IMR-90 (cell line): Measurements from ENCODE around the gene CTNNAL1. TPM values are rescaled to one million over a fixed set of nuclear protein-coding genes. Genes with fewer than 3 reads are reported as not detected.

ENCODE experiments used
- ATAC-seq: fragments of 200-7000 bp; cut with Tn5 transposase; 2 replicates; pipeline ENCODE4 v1.9.1; 2020; ENCODE audit warnings: low read depth, mild to moderate bottlenecking, moderate library complexity
- BruUV-seq: library from RNA; stranded (reverse); fragments of 400-500 nt; replicated peaks from 2 replicates; lab custom pipeline; 2021; lab: Mats Ljungman, UMichigan
- CTCF ChIA-PET: fragments of 300-600 bp; formaldehyde crosslinking; extraction: SDS; loops from one replicate; lab custom pipeline; 2021; ENCODE audit warnings: antibody characterized with exemption; lab: Yijun Ruan, JAX
- POLR2A ChIA-PET: fragments of 300-600 bp; sonication (Branson Sonifier 250); formaldehyde crosslinking; loops from one replicate; lab custom pipeline; 2022; ENCODE audit warnings: antibody characterized with exemption; ENCODE audit not compliant: unreplicated experiment; lab: Charles Lee
- DNase-seq: peaks from one replicate; pipeline ENCODE4 v3.0.0; 2013
- H2AFZ ChIP-seq: replicated peaks from 2 replicates; pipeline ENCODE3; 2013; ENCODE audit warnings: low read length, mild to moderate bottlenecking; ENCODE audit not compliant: poor library complexity
- H2AK5ac ChIP-seq: 2 replicates; pipeline ENCODE4 v1.6.1; 2013; ENCODE audit warnings: low read depth, low read length, inconsistent platforms
- H2AK9ac ChIP-seq: replicated peaks from 2 replicates; pipeline ENCODE3; 2013; ENCODE audit warnings: mild to moderate bottlenecking, low read depth, low read length, moderate library complexity; ENCODE audit not compliant: poor library complexity
- H2BK120ac ChIP-seq: 2 replicates; pipeline ENCODE4 v1.6.1; 2013; ENCODE audit warnings: low read depth, low read length, inconsistent platforms
- H2BK15ac ChIP-seq: 3 replicates; pipeline ENCODE4 v1.6.1; 2013; ENCODE audit warnings: low read depth, low read length, inconsistent platforms
- H2BK20ac ChIP-seq: 2 replicates; pipeline ENCODE4 v1.6.1; 2013; ENCODE audit warnings: low read depth, mild to moderate bottlenecking, inconsistent platforms, low read length, moderate library complexity
- H2BK5ac ChIP-seq: 2 replicates; pipeline ENCODE4 v1.6.1; 2013; ENCODE audit warnings: mild to moderate bottlenecking, low read depth, low read length, inconsistent platforms; ENCODE audit not compliant: poor library complexity, severe bottlenecking
- H3K14ac ChIP-seq: replicated peaks from 2 replicates; pipeline ENCODE4 v1.6.1; 2013; ENCODE audit warnings: low read depth, low read length, inconsistent platforms
- H3K18ac ChIP-seq: 2 replicates; pipeline ENCODE4 v1.6.1; 2013; ENCODE audit warnings: low read depth, low read length, control low read depth
- H3K23ac ChIP-seq: 2 replicates; pipeline ENCODE4 v1.6.1; 2013; ENCODE audit warnings: low read depth, low read length, inconsistent platforms
- H3K27ac ChIP-seq: 2 replicates; pipeline ENCODE4 v1.5.1; 2013; ENCODE audit warnings: mild to moderate bottlenecking, control low read depth, low read length; ENCODE audit not compliant: insufficient read depth
- H3K27me3 ChIP-seq: 2 replicates; pipeline ENCODE4 v1.6.1; 2013; ENCODE audit warnings: low read length; ENCODE audit not compliant: control insufficient read depth, insufficient read depth
- H3K36me3 ChIP-seq: 2 replicates; pipeline ENCODE4 v1.6.1; 2013; ENCODE audit warnings: low read length, mixed read lengths; ENCODE audit not compliant: control insufficient read depth, insufficient read depth
- H3K4ac ChIP-seq: 2 replicates; pipeline ENCODE4 v1.6.1; 2013; ENCODE audit warnings: low read depth, low read length, inconsistent platforms
- H3K4me1 ChIP-seq: 2 replicates; pipeline ENCODE4 v1.6.1; 2013; ENCODE audit warnings: low read length, mixed read lengths; ENCODE audit not compliant: control insufficient read depth, insufficient read depth
- H3K4me2 ChIP-seq: 2 replicates; pipeline ENCODE4 v1.6.1; 2013; ENCODE audit warnings: low read depth, mild to moderate bottlenecking, control low read depth, low read length, moderate library complexity
- H3K4me3 ChIP-seq: 2 replicates; pipeline ENCODE4 v1.5.1; 2013; ENCODE audit warnings: low read depth, mild to moderate bottlenecking, control low read depth, low read length, moderate library complexity; ENCODE audit not compliant: insufficient read depth
- H3K56ac ChIP-seq: 2 replicates; pipeline ENCODE4 v1.6.1; 2013; ENCODE audit warnings: low read length, inconsistent platforms; ENCODE audit not compliant: insufficient read depth; ENCODE audit errors: extremely low read depth
- H3K79me1 ChIP-seq, 2 experiments: 2 replicates each; pipeline ENCODE4 v1.6.1; 2013; ENCODE audit warnings: low read length in 2 of 2, inconsistent platforms in 1 of 2, low read depth in 1 of 2
- H3K9ac ChIP-seq: 2 replicates; pipeline ENCODE4 v1.6.1; 2013; ENCODE audit warnings: low read depth, low read length, control low read depth
- H3K9me1 ChIP-seq: 2 replicates; pipeline ENCODE4 v1.6.1; 2013; ENCODE audit warnings: low read length, inconsistent platforms; ENCODE audit not compliant: insufficient read depth
- H3K9me3 ChIP-seq: 2 replicates; pipeline ENCODE4 v1.6.1; 2013; ENCODE audit warnings: low read length; ENCODE audit not compliant: control insufficient read depth, insufficient read depth
- H4K20me1 ChIP-seq: 2 replicates; pipeline ENCODE4 v1.6.1; 2013; ENCODE audit warnings: low read length, inconsistent platforms; ENCODE audit not compliant: insufficient read depth
- H4K5ac ChIP-seq: 2 replicates; pipeline ENCODE4 v1.6.1; 2013; ENCODE audit warnings: mild to moderate bottlenecking, low read depth, low read length, control low read depth
- H4K8ac ChIP-seq, 2 experiments: 2 replicates each; pipeline ENCODE4 v1.6.1; 2013; ENCODE audit warnings: low read depth in 2 of 2, low read length in 2 of 2, control low read depth in 1 of 2, inconsistent platforms in 1 of 2
- H4K91ac ChIP-seq: 2 replicates; pipeline ENCODE4 v1.6.1; 2013; ENCODE audit warnings: low read depth, low read length, inconsistent platforms; ENCODE audit not compliant: insufficient read depth
- BHLHE40 ChIP-seq: fragments of 150-350 bp; IDR thresholded peaks from 2 replicates; pipeline ENCODE4 v1.6.1; 2016; ENCODE audit warnings: mild to moderate bottlenecking, low read depth, low read length
- CEBPB ChIP-seq: IDR thresholded peaks from 2 replicates; pipeline ENCODE4 v1.6.1; 2012; ENCODE audit warnings: low read depth, low read length, improper control_type of control experiment
- CHD1 ChIP-seq: IDR thresholded peaks from 2 replicates; pipeline ENCODE4 v1.6.1; 2012; ENCODE audit warnings: low read depth, low read length, improper control_type of control experiment
- FOS ChIP-seq: fragments of 150-350 bp; IDR thresholded peaks from 2 replicates; pipeline ENCODE4 v1.6.1; 2016; ENCODE audit warnings: low read depth, low read length
- MAFK ChIP-seq: IDR thresholded peaks from 2 replicates; pipeline ENCODE4 v1.6.1; 2012; ENCODE audit warnings: low read depth, low read length, improper control_type of control experiment
- MAZ ChIP-seq: IDR thresholded peaks from 2 replicates; pipeline ENCODE4 v1.6.1; 2012; ENCODE audit warnings: low read depth, mild to moderate bottlenecking, low read length, improper control_type of control experiment, moderate library complexity, borderline replicate concordance
- MXI1 ChIP-seq: IDR thresholded peaks from 2 replicates; pipeline ENCODE4 v1.6.1; 2012; ENCODE audit warnings: low read depth, mild to moderate bottlenecking, low read length, moderate library complexity, borderline replicate concordance
- NFE2L2 ChIP-seq: fragments of 150-350 bp; IDR thresholded peaks from 2 replicates; pipeline ENCODE4 v1.6.1; 2016; ENCODE audit warnings: low read depth, mild to moderate bottlenecking, low read length
- POLR2A ChIP-seq: IDR thresholded peaks from 2 replicates; pipeline ENCODE4 v1.6.1; 2012; ENCODE audit warnings: mild to moderate bottlenecking, low read depth, low read length
- RAD21 ChIP-seq: IDR thresholded peaks from 2 replicates; pipeline ENCODE4 v1.6.1; 2012; ENCODE audit warnings: low read length, improper control_type of control experiment
- RCOR1 ChIP-seq: IDR thresholded peaks from 2 replicates; pipeline ENCODE4 v1.6.1; 2012; ENCODE audit warnings: mild to moderate bottlenecking, low read length, improper control_type of control experiment; ENCODE audit not compliant: insufficient replicate concordance
- RFX5 ChIP-seq: IDR thresholded peaks from 2 replicates; pipeline ENCODE4 v1.8.0; 2012; ENCODE audit warnings: low read depth, mild to moderate bottlenecking, low read length, moderate library complexity
- SMC3 ChIP-seq: fragments of 150-350 bp; IDR thresholded peaks from 2 replicates; pipeline ENCODE4 v1.6.1; 2016; ENCODE audit warnings: low read depth, mild to moderate bottlenecking, antibody characterized with exemption, low read length, moderate library complexity
- WGBS, 2 experiments: methylation state at CpG; one replicate each; pipeline versions ENCODE4 v1.1.5 to v1.1.7; 2013; ENCODE audit warnings: missing lambda C conversion rate in 2 of 2; ENCODE audit not compliant: insufficient read length in 1 of 2; ENCODE audit errors: extremely low coverage in 2 of 2; 5-methylcytosine and 5-hydroxymethylcytosine counted together
- dilution Hi-C: fragments of 300-500 bp; cut with HindIII; formaldehyde crosslinking; loops from one replicate; pipeline ENCODE4 v1.14.3; 2018; ENCODE audit warnings: low sequenced_read_pairs; ENCODE audit not compliant: unreplicated experiment
- in situ Hi-C: fragments of 300-500 bp; cut with MboI; formaldehyde crosslinking; loops from 3 replicates; pipeline ENCODE4 v1.14.3; 2019; ENCODE audit warnings: low sequenced_read_pairs, inconsistent platforms, mixed read lengths
- intact Hi-C: fragments of 100-400 bp; cut with micrococcal nuclease; formaldehyde crosslinking; loops from 2 replicates; pipeline ENCODE4 v1.10.0; 2022
- polyA plus RNA-seq, 3 experiments: library from polyadenylated mRNA; depleted of rRNA; stranded (reverse); fragments of >200 nt; gene quantifications; 2 replicates each; pipeline ENCODE4 v1.2.3, GENCODE V29; 2012; ENCODE audit warnings: low replicate concordance in 1 of 3
- total RNA-seq: library from RNA; depleted of rRNA; stranded (reverse); fragments of >200 nt; gene quantifications from 2 replicates; pipeline ENCODE4 v1.2.3, GENCODE V29; 2012
- TF ChIP-seq, protein P1 (sequence below): fragments of 150-350 bp; IDR thresholded peaks from 2 replicates; pipeline ENCODE4 v1.6.1; 2017; ENCODE audit warnings: mild to moderate bottlenecking, antibody characterized with exemption, low read length, low read depth
- TF ChIP-seq, protein P2 (sequence below): fragments of 150-350 bp; IDR thresholded peaks from 2 replicates; pipeline ENCODE4 v1.6.1; 2016; ENCODE audit warnings: low read depth, mild to moderate bottlenecking, low read length, moderate library complexity, borderline replicate concordance
- TF ChIP-seq, protein P3 (sequence below): conservative IDR thresholded peaks from 2 replicates; pipeline ENCODE4 v1.5.1; 2012; ENCODE audit warnings: mild to moderate bottlenecking, low read depth, low read length, improper control_type of control experiment

CTNNAL1 gene
- total and polyA plus RNA-seq, 2 of the 4 experiments (the other 2 are of a cell fraction) = 72.3 to 131 TPM

DNA sequence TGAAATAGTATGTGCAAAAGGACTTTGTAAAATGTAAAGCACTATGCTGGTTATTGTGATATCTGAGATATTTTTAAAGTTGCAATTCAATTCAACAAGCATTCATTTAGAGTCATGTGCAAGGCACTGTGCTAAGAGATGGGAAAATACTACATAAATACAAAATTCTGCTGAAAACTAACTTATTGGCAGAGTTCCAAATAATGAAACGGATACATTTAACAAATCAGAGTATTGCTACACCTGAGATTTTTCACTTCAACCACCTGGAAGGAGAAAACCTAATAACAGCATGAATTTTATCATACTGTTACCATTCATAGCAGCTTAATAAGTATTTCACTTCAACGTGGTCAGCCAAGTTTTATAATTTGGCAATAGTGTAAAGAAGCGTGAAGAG is 6.1 kb upstream of the CTNNAL1 start:
- Histone ChIP-seq H2AK9ac (no peak overlapping the region), H3K4me1 (peaks cover 8% of the 10 kb centered on the region), H4K91ac (no peak overlapping the region), H3K27ac (no peak overlapping the region), H2BK5ac (no peak overlapping the region), H3K56ac (no peak overlapping the region), H2AK5ac (no peak overlapping the region), H3K4ac (no peak overlapping the region), H3K9me1 (peaks cover 8% of the 10 kb centered on the region), H3K9me3 (no peaks in the 10 kb centered on the region), H2BK120ac (no peak overlapping the region), H4K8ac (no peak overlapping the region), H3K27me3 (no peaks in the 10 kb centered on the region), H2AFZ (no peak overlapping the region), H3K18ac (no peak overlapping the region), H2BK15ac (no peak overlapping the region), H4K5ac (no peak overlapping the region), H3K4me3 (no peak overlapping the region), H3K36me3 (peaks cover 6% of the 10 kb centered on the region), H3K23ac (no peak overlapping the region), H3K9ac (no peak overlapping the region), H2BK20ac (no peak overlapping the region), H3K14ac (no peak overlapping the region), H3K4me2 (no peak overlapping the region), H3K79me1 (peaks cover 21 to 37% of the 10 kb centered on the region in 2 experiments), H4K20me1 (peaks cover 2% of the 10 kb centered on the region; the same call in 1 of the 2 replicates)
- POLR2A ChIA-PET = no interaction called here
- no peak for DNase-seq
- intact Hi-C loops (no loop called here), in situ Hi-C loops (no loop called here), dilution Hi-C loops (no loop called here)
- TF ChIP-seq CEBPB (no peak), RFX5 (no peak), POLR2A (no peak), MAFK (no peak), BHLHE40 (no peak), FOS (no peak), MXI1 (no peak), SMC3 (no peak), NFE2L2 (no peak), RCOR1 (no peak), CHD1 (no peak), MAZ (no peak), RAD21 (no peak)
- TF ChIP-seq, protein P1, sequence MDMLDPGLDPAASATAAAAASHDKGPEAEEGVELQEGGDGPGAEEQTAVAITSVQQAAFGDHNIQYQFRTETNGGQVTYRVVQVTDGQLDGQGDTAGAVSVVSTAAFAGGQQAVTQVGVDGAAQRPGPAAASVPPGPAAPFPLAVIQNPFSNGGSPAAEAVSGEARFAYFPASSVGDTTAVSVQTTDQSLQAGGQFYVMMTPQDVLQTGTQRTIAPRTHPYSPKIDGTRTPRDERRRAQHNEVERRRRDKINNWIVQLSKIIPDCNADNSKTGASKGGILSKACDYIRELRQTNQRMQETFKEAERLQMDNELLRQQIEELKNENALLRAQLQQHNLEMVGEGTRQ = no peak
- TF ChIP-seq, protein P2, sequence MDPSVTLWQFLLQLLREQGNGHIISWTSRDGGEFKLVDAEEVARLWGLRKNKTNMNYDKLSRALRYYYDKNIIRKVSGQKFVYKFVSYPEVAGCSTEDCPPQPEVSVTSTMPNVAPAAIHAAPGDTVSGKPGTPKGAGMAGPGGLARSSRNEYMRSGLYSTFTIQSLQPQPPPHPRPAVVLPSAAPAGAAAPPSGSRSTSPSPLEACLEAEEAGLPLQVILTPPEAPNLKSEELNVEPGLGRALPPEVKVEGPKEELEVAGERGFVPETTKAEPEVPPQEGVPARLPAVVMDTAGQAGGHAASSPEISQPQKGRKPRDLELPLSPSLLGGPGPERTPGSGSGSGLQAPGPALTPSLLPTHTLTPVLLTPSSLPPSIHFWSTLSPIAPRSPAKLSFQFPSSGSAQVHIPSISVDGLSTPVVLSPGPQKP = no peak
- TF ChIP-seq, protein P3, sequence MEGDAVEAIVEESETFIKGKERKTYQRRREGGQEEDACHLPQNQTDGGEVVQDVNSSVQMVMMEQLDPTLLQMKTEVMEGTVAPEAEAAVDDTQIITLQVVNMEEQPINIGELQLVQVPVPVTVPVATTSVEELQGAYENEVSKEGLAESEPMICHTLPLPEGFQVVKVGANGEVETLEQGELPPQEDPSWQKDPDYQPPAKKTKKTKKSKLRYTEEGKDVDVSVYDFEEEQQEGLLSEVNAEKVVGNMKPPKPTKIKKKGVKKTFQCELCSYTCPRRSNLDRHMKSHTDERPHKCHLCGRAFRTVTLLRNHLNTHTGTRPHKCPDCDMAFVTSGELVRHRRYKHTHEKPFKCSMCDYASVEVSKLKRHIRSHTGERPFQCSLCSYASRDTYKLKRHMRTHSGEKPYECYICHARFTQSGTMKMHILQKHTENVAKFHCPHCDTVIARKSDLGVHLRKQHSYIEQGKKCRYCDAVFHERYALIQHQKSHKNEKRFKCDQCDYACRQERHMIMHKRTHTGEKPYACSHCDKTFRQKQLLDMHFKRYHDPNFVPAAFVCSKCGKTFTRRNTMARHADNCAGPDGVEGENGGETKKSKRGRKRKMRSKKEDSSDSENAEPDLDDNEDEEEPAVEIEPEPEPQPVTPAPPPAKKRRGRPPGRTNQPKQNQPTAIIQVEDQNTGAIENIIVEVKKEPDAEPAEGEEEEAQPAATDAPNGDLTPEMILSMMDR = no peak
- WGBS, 2 experiments = no CpG with 5 or more reads among the region's 3 CpGs
- ATAC-seq = no peak
- CTCF ChIA-PET = interaction anchor here (0.6 kb wide), 1 partner anchor 48 kb away, joined by 3 read pairs; no protein-coding TSS in a partner anchor
- TSS peak; percentile 25 for BruUV-seq
